Ectodermal cell (in vitro differentiated cells): ENCODE data around the gene SSR3.
A peak's percentile ranks its signal among the peaks of the same experiment; 100 is the strongest.

Experiments
- H3K27ac ChIP-seq: 2 replicates; pipeline ENCODE4 v1.7.0; 2013; ENCODE audit warnings: mild to moderate bottlenecking, low read depth, low read length; ENCODE audit not compliant: insufficient read depth, poor library complexity, severe bottlenecking
- H3K27me3 ChIP-seq: 2 replicates; pipeline ENCODE4 v1.7.0; 2013; ENCODE audit warnings: mild to moderate bottlenecking, low read length; ENCODE audit not compliant: insufficient read depth, control insufficient read depth, poor library complexity, severe bottlenecking
- H3K36me3 ChIP-seq: one replicate; pipeline ENCODE4 v1.7.0; 2013; ENCODE audit warnings: low read length; ENCODE audit not compliant: control insufficient read depth, insufficient read depth
- H3K4me1 ChIP-seq: one replicate; pipeline ENCODE4 v1.7.0; 2013; ENCODE audit warnings: low read length; ENCODE audit not compliant: control insufficient read depth, insufficient read depth
- H3K4me3 ChIP-seq: 2 replicates; pipeline ENCODE4 v1.7.0; 2013; ENCODE audit warnings: low read depth, low read length, control low read depth; ENCODE audit not compliant: insufficient read depth
- H3K9me3 ChIP-seq: 2 replicates; pipeline ENCODE4 v1.7.0; 2013; ENCODE audit warnings: mild to moderate bottlenecking, low read length, moderate library complexity; ENCODE audit not compliant: control insufficient read depth
- WGBS, 2 experiments: methylation state at CpG; one replicate each; pipeline ENCODE4 v1.1.7; 2013; ENCODE audit warnings: missing lambda C conversion rate in 2 of 2; 5-methylcytosine and 5-hydroxymethylcytosine counted together

Gene SSR3

DNA sequence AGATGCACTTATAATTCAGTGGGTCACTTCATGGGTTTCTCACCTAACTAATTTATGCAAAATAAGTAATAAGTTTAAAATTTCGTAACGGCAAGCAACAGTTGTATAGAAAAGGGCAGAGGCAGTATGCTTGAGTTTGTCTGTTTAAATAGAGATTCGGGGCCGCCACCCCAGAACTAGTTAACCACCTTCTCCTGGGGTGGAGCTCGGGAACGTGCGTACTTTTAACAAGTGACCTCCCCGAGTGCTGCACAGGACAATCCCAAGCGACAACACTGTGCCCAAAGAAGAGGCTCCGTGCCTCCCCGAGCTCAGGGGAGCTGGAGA is 439 bp downstream of the SSR3 start:
- Histone ChIP-seq H3K9me3 (no peaks in the 10 kb centered on the region), H3K36me3 (peaks cover 12% of the 10 kb centered on the region), H3K27me3 (no peaks in the 10 kb centered on the region), H3K4me1 (no peaks in the 10 kb centered on the region), H3K27ac (peak overlapping the region; percentile 71), H3K4me3 (peak overlapping the region; percentile 90)
- 0 to 1% methylated on average over 11 of the region's 11 CpGs for WGBS, 2 experiments

DNA sequence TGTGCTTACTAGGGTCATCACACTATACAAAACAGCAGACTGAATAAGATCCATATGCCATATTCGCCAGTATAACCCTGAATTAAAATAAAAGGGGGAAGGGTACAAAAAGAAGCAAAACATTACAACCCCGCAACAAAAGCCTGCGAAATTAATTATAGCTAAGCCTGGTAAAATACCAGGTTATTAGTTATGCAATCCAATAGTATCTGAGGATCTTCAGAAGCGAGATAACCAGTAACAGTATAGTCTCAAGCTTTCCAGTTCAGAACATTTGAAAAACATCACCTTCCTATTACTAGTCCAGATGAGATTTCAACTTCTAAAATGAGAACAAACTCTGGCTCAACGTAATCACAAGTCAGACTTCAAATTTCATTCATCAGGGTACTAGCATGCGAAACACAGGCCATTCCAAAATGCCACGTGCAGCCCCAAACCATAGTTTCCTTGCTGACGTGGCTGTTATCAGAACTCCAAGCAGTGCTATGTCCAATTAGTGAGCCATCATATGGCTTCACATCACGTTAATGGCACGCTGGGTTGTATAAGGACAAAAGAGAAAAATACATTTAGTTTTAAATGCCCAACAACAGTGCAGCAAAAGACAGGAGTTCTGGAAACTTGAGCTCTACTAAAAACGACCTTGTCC is 1.1 kb downstream of the SSR3 start:
- Histone ChIP-seq H3K27ac (no peak overlapping the region), H3K4me3 (peak overlapping the region; percentile 90), H3K4me1 (no peaks in the 10 kb centered on the region), H3K9me3 (no peaks in the 10 kb centered on the region), H3K27me3 (no peaks in the 10 kb centered on the region), H3K36me3 (peaks cover 12% of the 10 kb centered on the region)
- 36 to 42% methylated on average over 9 to 11 of the region's 11 CpGs for WGBS, 2 experiments

DNA sequence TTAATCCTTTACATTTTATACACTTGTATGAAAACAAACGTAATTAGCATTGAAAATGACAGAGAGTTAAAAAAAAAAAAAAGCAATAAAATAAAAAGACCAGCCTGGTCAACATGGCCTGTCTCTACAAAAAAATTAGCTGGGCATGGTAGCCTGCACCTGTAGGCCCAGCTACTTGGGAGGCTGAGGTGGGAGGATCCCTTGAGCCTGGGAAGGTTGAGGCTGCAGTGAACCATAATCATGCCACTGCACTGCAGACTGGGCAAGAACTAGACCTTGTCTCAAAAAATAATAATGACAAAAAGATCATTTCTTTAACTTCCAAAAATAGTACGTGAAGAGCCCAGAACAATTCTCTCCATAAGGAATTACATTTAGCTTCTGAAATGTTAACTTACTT is 1.9 kb downstream of the SSR3 start:
- H3K27me3 ChIP-seq: no peaks in the 10 kb centered on the region
- no peak overlapping the region for H3K4me3 ChIP-seq
- H3K4me1 ChIP-seq: no peaks in the 10 kb centered on the region
- H3K36me3 ChIP-seq: peaks cover 12% of the 10 kb centered on the region
- H3K9me3 ChIP-seq: no peaks in the 10 kb centered on the region
- H3K27ac ChIP-seq: no peak overlapping the region
- 100% methylated on average over 1 of the region's 2 CpGs for WGBS, 2 experiments

DNA sequence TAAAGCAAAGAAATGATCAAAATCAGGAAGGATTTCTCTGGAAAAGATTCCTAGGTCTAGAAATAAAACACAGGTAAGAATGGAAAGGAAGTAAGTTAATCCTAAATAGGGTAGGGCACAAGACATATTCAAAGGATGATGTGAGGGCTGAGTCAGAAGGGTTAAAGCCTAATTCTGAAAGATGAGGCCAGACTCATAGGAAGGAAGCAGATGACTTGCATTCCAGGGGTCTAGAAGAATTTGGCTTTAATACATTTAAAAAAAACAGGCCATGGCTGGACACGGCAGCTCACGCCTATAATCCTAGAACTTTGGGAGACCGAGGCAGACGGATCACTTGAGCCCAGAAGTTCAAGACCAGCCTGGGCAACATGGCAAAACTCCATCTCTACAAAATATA is 3.2 kb downstream of the SSR3 start:
- 90 to 91% methylated on average over 4 of the region's 4 CpGs for WGBS, 2 experiments
- Histone ChIP-seq H3K4me3 (no peak overlapping the region), H3K27ac (no peak overlapping the region)

DNA sequence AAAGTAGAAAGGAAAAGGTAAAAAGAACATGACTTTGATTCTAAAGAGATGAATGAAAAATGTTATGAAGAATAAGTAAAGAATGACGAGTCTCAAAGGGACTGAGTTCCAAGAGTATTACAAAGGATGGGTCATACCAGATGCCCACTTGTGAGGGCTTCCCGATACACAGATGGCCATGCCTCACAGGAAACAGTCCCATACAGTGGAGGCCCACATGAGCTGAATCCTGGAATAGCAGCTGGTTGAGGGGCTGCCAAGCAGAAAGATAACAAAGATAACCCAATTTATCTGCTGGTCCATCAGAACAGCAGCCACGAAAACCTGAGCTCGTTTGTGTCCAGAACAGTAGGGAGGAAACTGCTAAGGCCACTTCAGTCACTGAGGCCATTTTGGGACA is 3.7 kb downstream of the SSR3 start:
- Histone ChIP-seq H3K4me3 (no peak overlapping the region), H3K27ac (no peak overlapping the region)

More for the DNA sequence above, 3.2 kb downstream of the SSR3 start:
- no peaks in the 10 kb centered on the region for H3K4me1 ChIP-seq
- H3K27me3 ChIP-seq: no peaks in the 10 kb centered on the region
- peaks cover 12% of the 10 kb centered on the region for H3K36me3 ChIP-seq
- H3K9me3 ChIP-seq: no peaks in the 10 kb centered on the region

DNA sequence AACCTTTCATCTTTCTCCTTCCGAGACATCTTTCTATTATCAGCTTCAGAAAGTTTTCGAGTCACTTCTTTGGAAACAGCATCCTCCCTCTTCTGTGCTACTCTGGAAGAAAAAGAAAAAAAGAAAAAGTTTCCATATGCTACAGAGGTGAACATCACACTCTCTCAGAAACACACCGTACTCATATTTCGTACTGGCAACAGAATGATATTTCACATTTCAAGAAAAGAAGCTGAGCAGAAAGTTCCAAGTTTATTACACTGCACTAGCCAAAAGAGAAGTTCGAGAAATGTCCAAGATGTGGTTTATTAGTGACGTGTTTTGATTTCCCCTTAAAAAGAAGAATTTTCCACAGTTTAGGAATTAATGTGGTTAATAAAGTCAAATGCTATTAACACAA is 6.0 kb downstream of the SSR3 start:
- no peaks in the 10 kb centered on the region for H3K9me3 ChIP-seq
- H3K27ac ChIP-seq: no peak overlapping the region
- no peaks in the 10 kb centered on the region for H3K4me1 ChIP-seq
- H3K4me3 ChIP-seq: no peak overlapping the region
- H3K27me3 ChIP-seq: no peaks in the 10 kb centered on the region
- peaks cover 18% of the 10 kb centered on the region for H3K36me3 ChIP-seq
- WGBS, 2 experiments: 96 to 98% methylated on average over 4 to 5 of the region's 6 CpGs

More for the DNA sequence above, 3.7 kb downstream of the SSR3 start:
- no peaks in the 10 kb centered on the region for H3K27me3 ChIP-seq
- 78 to 86% methylated on average over 4 of the region's 4 CpGs for WGBS, 2 experiments
- H3K36me3 ChIP-seq: peaks cover 12% of the 10 kb centered on the region
- H3K9me3 ChIP-seq: no peaks in the 10 kb centered on the region
- H3K4me1 ChIP-seq: no peaks in the 10 kb centered on the region

DNA sequence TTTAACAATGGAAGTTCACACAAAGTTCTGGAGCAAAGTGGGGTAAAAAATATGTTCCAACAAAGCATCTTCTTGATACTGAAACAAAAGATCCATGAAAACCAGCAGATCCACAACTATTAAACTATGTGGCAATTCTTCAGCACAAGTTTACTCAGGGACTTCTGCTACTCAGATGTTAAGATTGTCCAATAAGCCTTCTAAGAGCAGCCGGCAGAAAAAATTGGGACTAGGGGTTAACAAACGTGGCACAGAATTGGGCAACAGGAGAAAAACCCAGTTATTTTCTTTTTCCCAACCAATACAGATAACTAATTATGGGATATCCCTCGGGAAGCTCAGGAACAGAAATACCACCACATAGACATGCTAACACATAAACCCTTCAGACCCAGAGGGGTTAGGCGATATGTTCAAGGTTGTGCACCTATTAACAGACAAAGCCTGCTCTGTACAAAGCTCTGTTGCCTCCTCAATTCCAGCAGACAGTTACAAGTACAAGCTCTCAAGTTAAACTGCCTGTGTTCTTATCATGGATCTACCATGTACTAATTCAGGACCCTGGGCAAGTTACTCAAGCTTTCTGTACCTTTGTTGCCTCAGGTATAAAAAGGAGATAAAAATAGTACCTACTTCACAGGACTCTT is 6.8 kb downstream of the SSR3 start:
- WGBS, 2 experiments: 94 to 95% methylated on average over 4 of the region's 4 CpGs
- Histone ChIP-seq H3K4me3 (no peak overlapping the region), H3K27ac (no peak overlapping the region), H3K36me3 (peaks cover 25% of the 10 kb centered on the region), H3K4me1 (no peaks in the 10 kb centered on the region), H3K9me3 (no peaks in the 10 kb centered on the region), H3K27me3 (no peaks in the 10 kb centered on the region)

DNA sequence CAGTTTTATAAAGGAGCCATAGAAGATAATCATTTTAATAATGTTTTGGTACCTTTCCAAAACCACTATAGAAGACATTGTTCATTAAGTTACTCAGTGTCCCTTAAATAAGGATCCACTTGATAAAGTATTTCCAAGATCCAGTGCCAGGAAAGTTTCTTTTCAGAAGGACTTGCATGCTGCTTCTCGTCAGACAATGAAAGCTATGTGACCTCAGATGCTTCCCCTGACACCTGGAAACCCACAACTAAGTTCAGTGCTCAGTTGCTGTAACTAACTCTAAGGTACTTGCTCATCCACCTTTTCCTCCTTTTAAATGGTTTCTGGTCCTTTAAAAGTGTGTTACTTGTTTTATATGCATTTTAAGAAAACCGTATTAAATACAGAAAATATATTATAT is 7.3 kb downstream of the SSR3 start:
- Histone ChIP-seq H3K4me1 (no peaks in the 10 kb centered on the region), H3K36me3 (peaks cover 25% of the 10 kb centered on the region), H3K27ac (no peak overlapping the region), H3K9me3 (no peaks in the 10 kb centered on the region), H3K27me3 (no peaks in the 10 kb centered on the region), H3K4me3 (no peak overlapping the region)
- WGBS, 2 experiments: 91 to 94% methylated on average over 1 of the region's 2 CpGs

DNA sequence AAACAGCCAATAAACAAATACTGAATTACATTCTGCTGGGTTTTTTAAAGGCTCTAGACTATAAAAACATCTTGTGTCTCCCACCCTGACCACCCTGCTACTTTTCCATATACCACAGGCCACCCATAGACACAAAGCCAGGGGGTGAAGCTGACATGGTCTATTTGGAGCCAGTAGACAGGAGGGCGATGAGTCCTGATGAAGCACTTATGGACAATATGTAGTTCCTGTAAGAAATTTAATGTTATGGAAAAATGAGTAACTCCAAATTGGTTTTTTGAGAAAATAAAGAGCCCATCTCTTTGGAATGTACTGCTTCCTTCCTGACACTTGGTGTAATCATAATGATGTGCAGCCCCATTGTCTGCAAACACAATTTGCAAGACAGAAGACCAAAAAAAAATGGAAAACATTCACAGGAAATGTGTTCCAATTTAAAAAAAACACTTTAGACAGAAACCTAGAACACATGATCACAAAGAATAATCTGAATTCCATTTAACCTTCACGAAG is 11.8 kb downstream of the SSR3 start:
- 94 to 97% methylated on average over 2 of the region's 2 CpGs for WGBS, 2 experiments
- H3K4me3 ChIP-seq: no peak overlapping the region
- H3K9me3 ChIP-seq: no peaks in the 10 kb centered on the region
- no peaks in the 10 kb centered on the region for H3K4me1 ChIP-seq
- H3K27me3 ChIP-seq: no peaks in the 10 kb centered on the region
- no peak overlapping the region for H3K27ac ChIP-seq
- peaks cover 16% of the 10 kb centered on the region for H3K36me3 ChIP-seq

DNA sequence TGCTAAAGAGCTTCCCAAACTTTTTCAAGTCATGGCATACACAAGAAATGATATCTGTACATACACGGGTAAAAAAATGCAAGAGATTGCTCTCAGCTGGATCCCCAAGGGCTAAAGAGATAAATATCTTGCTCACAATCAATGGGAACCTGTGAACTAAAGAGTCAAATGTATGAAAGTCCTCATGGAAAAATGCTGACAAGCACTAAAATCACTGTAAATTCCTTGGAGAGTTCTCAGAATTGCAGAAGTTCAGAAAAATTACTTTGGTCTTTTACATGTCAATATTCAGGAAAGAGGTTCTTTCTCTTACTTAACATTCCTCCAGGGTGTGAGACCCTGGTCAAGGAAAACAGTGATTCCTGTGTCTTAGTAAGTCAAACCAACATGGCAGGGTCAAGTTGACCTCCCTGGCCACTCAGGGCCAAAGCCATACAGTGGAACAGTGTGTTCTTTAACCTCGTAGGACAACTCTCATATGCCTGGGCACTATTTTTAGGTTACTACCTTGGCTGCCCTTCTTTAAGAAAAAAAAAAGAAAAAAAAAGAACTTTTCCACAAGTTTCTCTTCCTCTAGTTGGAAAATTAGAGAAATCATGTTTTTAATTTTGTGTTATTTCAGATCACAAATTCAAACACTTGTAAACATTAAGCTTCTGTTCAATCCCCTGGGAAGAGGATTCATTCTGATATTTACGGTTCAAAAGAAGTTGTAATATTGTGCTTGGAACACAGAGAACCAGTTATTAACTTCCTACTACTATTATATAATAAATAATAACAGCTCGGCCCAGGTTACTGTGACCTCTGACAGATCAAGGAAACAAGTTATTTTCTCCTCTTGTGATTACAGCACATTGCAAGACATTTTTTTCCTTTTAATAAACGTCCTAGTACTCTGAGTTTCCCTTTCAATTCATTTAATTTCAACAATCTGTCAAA is 12.5 kb downstream of the SSR3 start:
- H3K36me3 ChIP-seq: peaks cover 16% of the 10 kb centered on the region
- no peak overlapping the region for H3K27ac ChIP-seq
- no peak overlapping the region for H3K4me3 ChIP-seq
- no peaks in the 10 kb centered on the region for H3K9me3 ChIP-seq
- no peaks in the 10 kb centered on the region for H3K27me3 ChIP-seq
- H3K4me1 ChIP-seq: no peaks in the 10 kb centered on the region
- WGBS, 2 experiments: 90 to 93% methylated on average over 4 to 5 of the region's 5 CpGs
